Measurements from ENCODE around the gene TMA16. TPM values are rescaled to one million over a fixed set of nuclear protein-coding genes. Genes with fewer than 3 reads are reported as not detected.

The TMA16 gene
- total RNA-seq, 2 donors from 2014 or later, result 11.4 to 15.2 TPM

DNA sequence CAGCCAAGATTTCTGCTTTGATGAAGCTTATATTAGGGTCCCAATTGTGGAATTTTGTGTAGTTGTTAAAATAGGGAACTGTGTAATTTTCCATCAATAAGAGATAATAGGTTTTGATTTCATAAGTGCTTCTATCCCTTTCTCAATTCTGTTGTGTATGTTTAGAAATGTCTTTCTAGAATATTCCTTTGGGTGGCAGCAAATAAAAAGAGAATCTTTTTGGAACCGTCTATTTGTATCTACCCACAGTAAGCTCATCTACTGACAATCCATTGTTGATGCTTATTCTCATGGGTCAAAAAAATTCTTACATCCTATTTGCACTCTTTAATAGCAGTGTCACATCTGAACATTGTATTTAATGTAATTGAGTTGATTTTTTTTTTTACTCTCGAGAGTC lies 61.7 kb downstream of the TMA16 start:
- H3K4me1 ChIP-seq, result no peaks in the 10 kb centered on the region

DNA sequence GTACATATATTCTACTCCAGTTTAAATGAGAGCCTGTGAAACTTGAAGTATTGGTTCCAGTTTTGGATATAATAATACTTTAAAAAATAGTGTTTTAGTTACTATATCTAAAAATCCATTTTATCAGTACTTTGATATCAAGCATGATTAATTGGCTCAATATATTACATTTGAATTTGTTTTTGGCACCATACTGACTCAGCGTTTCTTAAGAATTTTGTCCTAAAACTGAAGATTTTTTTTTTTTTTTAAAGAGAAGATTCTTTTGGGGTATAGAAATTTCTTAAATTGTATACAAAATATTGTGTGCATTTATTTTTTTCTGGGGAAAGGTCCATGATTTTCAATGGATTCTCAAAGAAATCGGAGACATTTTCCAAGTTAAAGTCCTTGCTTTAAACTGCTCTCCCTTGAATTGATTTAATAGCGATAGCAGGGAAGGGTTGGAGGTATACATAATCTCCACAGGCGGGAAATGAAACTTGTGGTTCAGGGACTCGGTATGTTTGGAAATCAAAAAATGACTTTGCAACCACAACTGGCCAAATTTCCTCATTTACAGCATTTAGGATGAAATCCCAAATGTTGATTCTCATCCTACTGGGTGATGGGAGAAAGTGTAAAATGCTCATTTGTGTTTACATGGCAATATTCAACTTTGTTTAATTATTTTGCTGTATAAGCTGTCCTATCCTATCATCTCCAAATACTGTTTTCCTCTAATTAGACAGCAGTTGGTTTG lies 62.3 kb downstream of the TMA16 start:
- Histone ChIP-seq H3K27ac (no peak overlapping the region), H3K27me3 (no peaks in the 10 kb centered on the region), H3K9me3 (peaks cover 0 to 11% of the 10 kb centered on the region in 2 donors), H3K4me3 (no peak overlapping the region), H3K4me1 (no peaks in the 10 kb centered on the region), H3K36me3 (no peaks in the 10 kb centered on the region)
- no peak for DNase-seq (ENCODE audit: low spot score)
- TF ChIP-seq, protein P1, sequence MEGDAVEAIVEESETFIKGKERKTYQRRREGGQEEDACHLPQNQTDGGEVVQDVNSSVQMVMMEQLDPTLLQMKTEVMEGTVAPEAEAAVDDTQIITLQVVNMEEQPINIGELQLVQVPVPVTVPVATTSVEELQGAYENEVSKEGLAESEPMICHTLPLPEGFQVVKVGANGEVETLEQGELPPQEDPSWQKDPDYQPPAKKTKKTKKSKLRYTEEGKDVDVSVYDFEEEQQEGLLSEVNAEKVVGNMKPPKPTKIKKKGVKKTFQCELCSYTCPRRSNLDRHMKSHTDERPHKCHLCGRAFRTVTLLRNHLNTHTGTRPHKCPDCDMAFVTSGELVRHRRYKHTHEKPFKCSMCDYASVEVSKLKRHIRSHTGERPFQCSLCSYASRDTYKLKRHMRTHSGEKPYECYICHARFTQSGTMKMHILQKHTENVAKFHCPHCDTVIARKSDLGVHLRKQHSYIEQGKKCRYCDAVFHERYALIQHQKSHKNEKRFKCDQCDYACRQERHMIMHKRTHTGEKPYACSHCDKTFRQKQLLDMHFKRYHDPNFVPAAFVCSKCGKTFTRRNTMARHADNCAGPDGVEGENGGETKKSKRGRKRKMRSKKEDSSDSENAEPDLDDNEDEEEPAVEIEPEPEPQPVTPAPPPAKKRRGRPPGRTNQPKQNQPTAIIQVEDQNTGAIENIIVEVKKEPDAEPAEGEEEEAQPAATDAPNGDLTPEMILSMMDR (IDR thresholded peaks at IDR 0.05), result no peak

More for the DNA sequence above, 61.7 kb downstream of the TMA16 start:
- H3K27me3 ChIP-seq, result no peaks in the 10 kb centered on the region
- DNase-seq (ENCODE audit: low spot score), result no peak
- H3K9me3 ChIP-seq, result peaks cover 0 to 10% of the 10 kb centered on the region in 2 donors
- TF ChIP-seq, protein P1 (IDR thresholded peaks at IDR 0.05), result peak in 1 of 2 donors; percentile 17
- no peak overlapping the region for H3K4me3 ChIP-seq
- no peak overlapping the region for H3K27ac ChIP-seq
- H3K36me3 ChIP-seq, result no peaks in the 10 kb centered on the region

DNA sequence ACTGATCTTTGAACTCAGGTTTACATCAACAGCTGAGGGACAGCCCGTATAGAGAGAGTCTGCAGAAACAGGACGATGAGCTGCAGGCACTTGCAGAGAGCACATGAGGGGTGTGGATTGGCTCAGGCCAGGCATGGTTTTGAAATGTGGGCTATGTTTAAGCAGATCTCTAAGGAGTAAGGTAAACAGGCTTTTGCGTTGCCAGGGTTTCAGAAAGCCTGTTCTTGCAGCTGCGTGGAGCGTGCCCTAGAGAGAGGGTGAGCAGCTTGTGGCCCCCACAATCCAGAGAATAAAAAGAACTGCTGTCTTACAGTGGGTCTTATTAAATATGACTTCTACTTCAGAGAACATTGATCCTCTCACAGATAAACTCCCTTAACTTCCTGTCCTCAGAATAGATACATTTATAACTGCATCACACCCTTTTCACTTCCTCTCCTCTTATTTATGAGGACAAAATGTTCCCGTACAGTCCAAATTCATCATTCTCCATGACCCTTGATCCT lies 64.1 kb downstream of the TMA16 start:
- DNase-seq (ENCODE audit: low spot score), result no peak
- Histone ChIP-seq H3K9me3 (peaks cover 0 to 11% of the 10 kb centered on the region in 2 donors), H3K4me3 (no peak overlapping the region), H3K4me1 (no peaks in the 10 kb centered on the region), H3K27me3 (no peaks in the 10 kb centered on the region), H3K27ac (peak overlapping the region in 1 of 2 donors; percentile 35), H3K36me3 (no peaks in the 10 kb centered on the region)
- TF ChIP-seq, protein P1 (IDR thresholded peaks at IDR 0.05), result no peak

DNA sequence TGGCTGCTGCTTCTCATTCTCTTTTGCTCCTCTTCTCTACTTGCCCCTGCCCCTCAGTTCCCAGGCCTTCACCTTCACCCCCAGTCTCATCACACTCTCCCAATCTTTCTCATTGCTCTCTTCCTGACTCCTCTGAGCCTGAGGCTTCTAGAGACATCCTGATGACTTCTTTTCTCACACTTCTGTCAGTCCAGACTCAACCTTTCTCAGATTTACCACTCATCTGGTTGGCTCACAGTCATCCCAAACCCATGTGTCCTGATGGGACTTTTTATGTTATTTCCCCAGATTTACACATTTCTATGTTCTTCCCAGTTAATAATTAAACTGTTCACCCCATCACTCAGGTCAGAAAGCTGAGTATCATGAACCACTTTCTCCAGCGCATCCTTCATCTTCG lies 68.0 kb downstream of the TMA16 start:
- TF ChIP-seq, protein P1 (IDR thresholded peaks at IDR 0.05), result no peak

DNA sequence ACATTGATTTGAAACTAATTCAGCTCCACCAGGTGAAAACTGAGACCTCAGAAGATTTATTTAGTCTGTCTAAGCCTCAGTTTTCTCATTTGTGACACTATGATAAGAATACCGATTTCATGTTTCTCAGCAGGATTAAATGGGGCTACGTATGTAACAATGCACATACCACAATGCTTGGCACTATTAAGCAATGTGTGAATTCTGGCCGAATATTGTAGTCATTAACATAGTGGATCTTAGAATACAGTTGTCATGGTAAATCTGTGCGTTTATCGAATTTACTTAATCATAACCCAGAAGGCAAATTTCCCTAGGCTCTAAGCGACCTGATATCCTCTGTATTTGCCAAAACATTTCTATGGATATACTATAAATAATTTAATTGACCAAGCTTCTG lies 69.1 kb downstream of the TMA16 start:
- peaks cover 0 to 11% of the 10 kb centered on the region in 2 donors for H3K9me3 ChIP-seq
- no peaks in the 10 kb centered on the region for H3K27me3 ChIP-seq
- TF ChIP-seq, protein P1 (IDR thresholded peaks at IDR 0.05), result no peak
- no peak for DNase-seq (ENCODE audit: low spot score)
- H3K4me3 ChIP-seq, result no peak overlapping the region
- no peaks in the 10 kb centered on the region for H3K36me3 ChIP-seq
- no peak overlapping the region for H3K27ac ChIP-seq
- no peaks in the 10 kb centered on the region for H3K4me1 ChIP-seq

More for the DNA sequence above, 68.0 kb downstream of the TMA16 start:
- Histone ChIP-seq H3K36me3 (no peaks in the 10 kb centered on the region), H3K27ac (no peak overlapping the region), H3K4me3 (no peak overlapping the region), H3K27me3 (no peaks in the 10 kb centered on the region), H3K4me1 (no peaks in the 10 kb centered on the region), H3K9me3 (peaks cover 0 to 11% of the 10 kb centered on the region in 2 donors)
- DNase-seq (ENCODE audit: low spot score), result no peak
